IPS-15b (cell line): ENCODE results near the gene SPIB.
"Not testable (repeated sequence)": the region's sequence is repeated elsewhere in the genome, so short reads cannot be mapped to it uniquely, and the experiment has no call there.

Experiments used
- H3K27me3 ChIP-seq: one replicate; pipeline ENCODE4 v1.6.1; 2013; ENCODE audit warnings: low read length; ENCODE audit not compliant: control insufficient read depth, insufficient read depth
- H3K36me3 ChIP-seq: one replicate; pipeline ENCODE4 v1.6.1; 2013; ENCODE audit warnings: low read length; ENCODE audit not compliant: control insufficient read depth, insufficient read depth
- H3K4me1 ChIP-seq: one replicate; pipeline ENCODE4 v1.6.1; 2013; ENCODE audit warnings: mild to moderate bottlenecking, low read length; ENCODE audit not compliant: control insufficient read depth, insufficient read depth
- H3K4me3 ChIP-seq: one replicate; pipeline ENCODE4 v1.5.1; 2013; ENCODE audit warnings: low read depth, low read length
- H3K9ac ChIP-seq: one replicate; pipeline ENCODE4 v1.6.1; 2013; ENCODE audit warnings: low read depth, mild to moderate bottlenecking, low read length
- H3K9me3 ChIP-seq: one replicate; pipeline ENCODE4 v1.6.1; 2013; ENCODE audit warnings: mild to moderate bottlenecking, low read length; ENCODE audit not compliant: control insufficient read depth, insufficient read depth

SPIB gene

GRCh38 chr19:50381881-50382729, 36.6 kb upstream of the SPIB start:
- H3K36me3 ChIP-seq: peaks cover 54% of the 10 kb centered on the region
- no peaks in the 10 kb centered on the region for H3K9me3 ChIP-seq
- H3K4me1 ChIP-seq: no peaks in the 10 kb centered on the region
- H3K9ac ChIP-seq: no peak overlapping the region
- no peak overlapping the region for H3K4me3 ChIP-seq
- no peaks in the 10 kb centered on the region for H3K27me3 ChIP-seq

DNA sequence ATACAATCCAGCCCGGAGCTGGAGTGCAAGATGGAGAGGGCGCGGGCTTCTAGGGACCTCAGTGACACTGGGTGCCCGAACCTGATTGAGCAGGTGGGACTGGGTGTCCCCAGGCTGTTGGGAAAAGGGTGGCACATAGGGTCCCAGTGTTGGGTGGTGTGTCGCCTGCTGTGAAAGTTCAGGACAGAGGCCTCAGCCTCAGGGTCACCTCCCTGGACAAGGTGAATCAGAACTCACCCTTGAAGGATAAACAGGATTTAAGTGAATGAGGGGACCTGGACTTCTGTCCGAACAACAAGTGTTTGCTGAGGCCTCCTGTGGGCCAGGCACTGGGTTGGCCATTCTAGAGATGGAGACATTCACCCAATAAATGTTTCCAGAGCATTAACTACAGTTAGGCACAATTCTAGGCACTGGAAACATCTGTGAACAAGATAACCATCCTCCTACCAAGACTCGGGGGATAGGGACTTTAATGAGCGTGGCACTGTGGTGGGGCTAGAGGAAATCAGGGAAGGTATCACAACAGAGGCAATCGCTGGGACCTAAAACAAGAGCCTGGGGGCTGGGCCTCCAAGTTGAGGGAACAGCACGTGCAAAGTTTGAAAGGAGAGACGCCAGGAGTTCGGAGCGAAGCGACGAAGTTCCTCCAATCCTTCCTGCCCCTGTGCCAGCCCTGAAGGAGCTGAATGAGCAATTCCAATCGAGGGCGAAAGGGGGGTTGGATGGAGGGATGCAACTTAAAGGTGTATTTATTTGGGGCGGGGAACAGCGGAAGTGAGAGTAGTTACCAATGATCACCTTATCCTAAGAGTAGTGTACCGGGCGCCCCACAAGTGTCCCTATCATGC, 35.5 kb upstream of the SPIB start:
- Histone ChIP-seq H3K36me3 (peaks cover 54% of the 10 kb centered on the region), H3K9ac (peak overlapping the region; percentile 32), H3K9me3 (no peaks in the 10 kb centered on the region), H3K27me3 (no peaks in the 10 kb centered on the region), H3K4me1 (no peaks in the 10 kb centered on the region), H3K4me3 (peak overlapping the region; percentile 79)

GRCh38 chr19:50383852-50384684, 34.7 kb upstream of the SPIB start, which contains the start of gene POLD1:
TSS of gene POLD1 (plus strand) at chr19:50384347. CDS start at chr19:50398852, 14,505 bp downstream.
- Histone ChIP-seq H3K27me3 (no peaks in the 10 kb centered on the region), H3K4me1 (no peaks in the 10 kb centered on the region), H3K4me3 (peak within 1 kb of the TSS; percentile 79), H3K9me3 (no peaks in the 10 kb centered on the region), H3K9ac (peak within 1 kb of the TSS; percentile 77), H3K36me3 (peaks cover 46% of the 10 kb centered on the region)

GRCh38 chr19:50384685-50385535, 33.8 kb upstream of the SPIB start:
- Histone ChIP-seq H3K9ac (peak overlapping the region; percentile 77), H3K4me3 (peak overlapping the region; percentile 75), H3K27me3 (no peaks in the 10 kb centered on the region), H3K4me1 (no peaks in the 10 kb centered on the region), H3K36me3 (peaks cover 39% of the 10 kb centered on the region), H3K9me3 (no peaks in the 10 kb centered on the region)

DNA sequence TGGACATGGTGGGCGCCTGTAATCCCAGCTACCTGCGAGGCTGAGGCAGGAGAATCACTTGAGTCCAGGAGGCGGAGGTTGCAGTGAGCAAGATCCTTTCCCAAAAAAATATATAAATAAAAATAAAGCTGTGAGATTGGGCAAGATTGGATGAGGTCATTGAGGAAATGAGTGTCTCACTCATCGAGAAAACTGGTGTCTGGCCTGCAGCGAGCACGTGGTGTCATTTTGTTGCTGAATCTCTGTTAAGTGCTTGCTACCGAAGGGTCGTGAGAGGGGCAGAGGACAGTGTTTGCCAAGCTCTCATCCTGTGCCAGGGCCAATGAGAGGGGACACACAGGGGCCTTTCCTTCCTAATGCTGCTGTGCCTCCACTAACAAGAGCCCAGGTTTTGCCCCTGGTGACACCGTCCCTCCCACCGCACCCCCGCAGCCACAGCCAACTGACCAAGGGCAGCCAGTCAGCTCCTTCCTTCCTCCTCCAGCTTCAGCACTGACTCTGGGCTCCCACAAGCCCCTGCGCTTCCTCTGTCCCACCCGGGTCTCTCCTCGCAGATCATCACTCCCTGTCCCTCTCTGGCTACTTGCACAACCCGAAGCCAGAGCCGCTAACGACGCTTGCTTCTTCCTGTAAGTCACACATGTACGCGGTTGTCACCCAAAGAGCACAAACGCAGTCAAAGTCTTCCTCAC, 31.4 kb upstream of the SPIB start:
- H3K4me3 ChIP-seq: no peak overlapping the region
- no peak overlapping the region for H3K9ac ChIP-seq
- no peaks in the 10 kb centered on the region for H3K9me3 ChIP-seq

DNA sequence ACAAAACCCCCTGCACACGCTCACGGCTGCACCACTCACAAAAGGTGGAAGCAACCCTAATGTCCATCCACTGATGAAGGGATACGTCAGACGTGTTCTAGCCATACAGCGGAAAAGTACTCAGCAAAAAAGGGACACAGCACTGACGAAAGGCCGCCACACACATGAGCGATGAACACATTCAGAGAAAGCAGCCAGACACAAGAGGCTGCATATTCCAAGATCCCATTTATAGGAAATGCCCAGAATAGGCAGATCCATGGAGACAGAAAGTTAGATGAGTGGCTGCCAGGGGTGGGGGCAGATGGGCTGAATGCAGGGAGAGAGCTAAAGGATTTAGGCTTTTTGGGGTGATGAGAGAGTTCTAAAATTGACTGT, 30.9 kb upstream of the SPIB start:
- peaks cover 24% of the 10 kb centered on the region for H3K36me3 ChIP-seq
- H3K9me3 ChIP-seq: no peaks in the 10 kb centered on the region
- H3K27me3 ChIP-seq: no peaks in the 10 kb centered on the region
- H3K9ac ChIP-seq: no peak overlapping the region
- H3K4me3 ChIP-seq: no peak overlapping the region
- no peaks in the 10 kb centered on the region for H3K4me1 ChIP-seq

More for the DNA sequence above, 31.4 kb upstream of the SPIB start:
- no peaks in the 10 kb centered on the region for H3K27me3 ChIP-seq
- H3K36me3 ChIP-seq: peaks cover 24% of the 10 kb centered on the region
- H3K4me1 ChIP-seq: no peaks in the 10 kb centered on the region

DNA sequence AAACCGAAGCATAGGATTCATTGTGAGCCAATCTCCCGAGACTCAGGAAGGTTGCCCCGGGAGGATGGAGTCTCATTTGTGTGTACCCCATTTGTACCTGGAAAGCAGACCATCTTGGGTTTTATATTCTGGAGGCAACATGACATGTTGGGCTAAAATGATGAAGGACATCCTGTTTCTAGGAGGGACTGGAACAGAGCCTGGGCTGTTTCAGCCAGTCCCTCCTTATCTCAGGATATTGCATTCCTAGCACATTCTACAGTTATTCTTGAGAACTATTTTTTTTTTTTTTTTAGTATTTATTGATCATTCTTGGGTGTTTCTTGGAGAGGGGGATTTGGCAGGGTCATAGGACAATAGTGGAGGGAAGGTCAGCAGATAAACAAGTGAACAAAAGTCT, 28.4 kb upstream of the SPIB start:
- H3K9me3 ChIP-seq, H3K9ac ChIP-seq, H3K4me3 ChIP-seq, H3K27me3 ChIP-seq, H3K4me1 ChIP-seq: not testable (repeated sequence)
- peaks cover 28% of the 10 kb centered on the region for H3K36me3 ChIP-seq

DNA sequence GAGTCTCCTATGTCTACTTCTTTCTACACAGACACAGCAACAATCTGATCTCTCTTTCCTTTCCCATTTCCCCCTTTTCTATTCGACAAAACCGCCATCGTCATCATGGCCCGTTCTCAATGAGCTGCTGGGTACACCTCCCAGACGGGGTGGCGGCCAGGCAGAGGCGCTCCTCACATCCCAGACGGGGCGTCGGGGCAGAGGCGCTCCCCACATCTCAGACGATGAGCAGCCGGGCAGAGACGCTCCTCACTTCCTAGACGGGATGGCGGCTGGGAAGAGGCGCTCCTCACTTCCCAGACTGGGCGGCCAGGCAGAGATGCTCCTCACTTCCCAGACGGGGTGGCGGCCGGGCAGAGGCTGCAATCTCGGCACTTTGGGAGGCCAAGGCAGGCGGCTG, 27.8 kb upstream of the SPIB start:
- not testable (repeated sequence) for H3K9me3 ChIP-seq, H3K27me3 ChIP-seq, H3K9ac ChIP-seq, H3K4me1 ChIP-seq, H3K4me3 ChIP-seq
- peaks cover 24% of the 10 kb centered on the region for H3K36me3 ChIP-seq

DNA sequence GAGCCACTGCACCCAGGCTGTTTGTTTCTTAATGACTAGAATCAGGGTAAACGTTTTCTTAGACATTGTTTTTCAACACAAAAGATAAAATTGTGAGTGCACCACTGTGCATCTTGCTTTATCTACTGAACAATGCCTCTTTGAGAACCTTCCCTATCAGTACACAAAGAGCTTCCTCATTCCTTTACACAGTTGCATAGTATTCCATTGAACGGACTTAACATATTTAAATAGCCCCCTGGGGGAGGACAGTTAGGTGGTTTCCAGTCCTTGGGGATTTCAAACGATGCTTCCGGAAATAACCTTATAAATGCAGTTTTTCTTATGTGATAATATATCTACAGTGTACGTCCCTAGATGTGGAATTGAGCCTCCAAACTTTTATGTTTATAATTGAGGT, 26.0 kb upstream of the SPIB start:
- H3K9me3 ChIP-seq: no peaks in the 10 kb centered on the region
- no peak overlapping the region for H3K4me3 ChIP-seq
- no peaks in the 10 kb centered on the region for H3K27me3 ChIP-seq
- H3K4me1 ChIP-seq: no peaks in the 10 kb centered on the region
- H3K36me3 ChIP-seq: peaks cover 12% of the 10 kb centered on the region
- no peak overlapping the region for H3K9ac ChIP-seq

DNA sequence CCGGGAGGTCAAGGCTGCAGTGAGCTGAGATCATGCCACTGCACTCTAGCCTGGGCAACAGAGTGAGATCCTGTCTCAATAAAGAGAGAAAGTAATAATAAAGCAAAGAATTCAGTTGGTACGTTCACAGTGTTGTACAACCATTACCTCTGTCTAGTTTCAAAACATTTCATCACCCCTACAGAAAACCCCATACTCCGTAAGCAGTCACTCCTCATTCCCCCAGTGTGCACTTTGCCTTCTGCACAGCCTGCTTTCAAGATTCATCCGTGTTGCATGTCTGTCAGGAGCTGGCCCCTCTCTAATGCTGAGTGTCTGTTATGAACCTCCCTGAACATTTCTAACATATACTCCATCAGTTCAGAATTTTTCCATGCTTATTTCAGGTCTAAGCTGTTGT, 25.1 kb upstream of the SPIB start:
- H3K9me3 ChIP-seq: no peaks in the 10 kb centered on the region
- H3K9ac ChIP-seq: no peak overlapping the region
- no peaks in the 10 kb centered on the region for H3K27me3 ChIP-seq
- no peaks in the 10 kb centered on the region for H3K4me1 ChIP-seq
- no peak overlapping the region for H3K4me3 ChIP-seq
- H3K36me3 ChIP-seq: peaks cover 10% of the 10 kb centered on the region
